K562 (cell line): Measurements from ENCODE around the gene MAGT1. TPM values are rescaled to one million over a fixed set of nuclear protein-coding genes. Genes with fewer than 3 reads are reported as not detected.

Source experiments
- ATAC-seq: fragments of 200-7000 bp; cut with Tn5 transposase; 3 replicates; pipeline ENCODE4 v1.9.1; 2020; ENCODE audit warnings: moderate library complexity
- BruUV-seq: library from RNA; stranded (reverse); fragments of 400-500 nt; replicated peaks from 2 replicates; lab custom pipeline; 2021; lab: Mats Ljungman, UMichigan
- CTCF ChIA-PET: fragments of 300-600 bp; formaldehyde crosslinking; extraction: SDS; loops from one replicate; lab custom pipeline; 2021; ENCODE audit warnings: low intra/inter-chr PET ratio; lab: Yijun Ruan, JAX
- POLR2A ChIA-PET: fragments of 300-600, 350-650 bp; sonication (Branson Sonifier 250); formaldehyde crosslinking; extraction: SDS; loops from one replicate; lab custom pipeline; 2021; ENCODE audit warnings: antibody characterized with exemption, inconsistent platforms; lab: Yijun Ruan, JAX
- DNase-seq, 4 experiments: peaks; one replicate each; pipeline versions ENCODE4 v3.0.0 to v3.0.0-alpha.2; 2011 to 2018; ENCODE audit warnings: low spot score in 3 of 4, mixed read lengths in 3 of 4; ENCODE audit errors: extremely low read depth in 1 of 4
- FAIRE-seq: peaks from 2 replicates; lab custom pipeline; 2011; peaks lifted over from hg19 to GRCh38; lab: Jason Lieb, UNC
- H2AFZ ChIP-seq: 2 replicates; pipeline ENCODE4 v1.6.0; 2011; ENCODE audit warnings: low read depth, low read length, control low read depth, inconsistent platforms
- H3K27ac ChIP-seq: fragments of 200-600 bp; 3 replicates; pipeline ENCODE4 v1.8.0; 2011; ENCODE audit warnings: low read depth, mild to moderate bottlenecking, control low read depth, inconsistent platforms, low read length, moderate library complexity, mixed read lengths; ENCODE audit errors: extremely low read depth
- H3K27me3 ChIP-seq, 2 experiments: fragments of 300-600 bp in 1 of 2; 2 replicates in 1 of 2; 3 replicates in 1 of 2; pipeline versions ENCODE4 v1.6.0 to v1.8.0; 2011; ENCODE audit warnings: inconsistent platforms in 2 of 2, low read length in 2 of 2, mild to moderate bottlenecking in 1 of 2, mixed read lengths in 1 of 2, moderate library complexity in 1 of 2; ENCODE audit not compliant: control insufficient read depth in 2 of 2, insufficient read depth in 2 of 2
- H3K36me3 ChIP-seq: fragments of 300-600 bp; 3 replicates; pipeline ENCODE4 v1.8.0; 2011; ENCODE audit warnings: mild to moderate bottlenecking, low read length, inconsistent platforms; ENCODE audit not compliant: control insufficient read depth, insufficient read depth
- H3K4me1 ChIP-seq, 2 experiments: fragments of 200-600 bp in 1 of 2; replicated peaks in 1 of 2; 2 replicates in 1 of 2; 3 replicates in 1 of 2; pipeline versions ENCODE4 v1.5.1 to v1.8.0; 2011; ENCODE audit warnings: inconsistent platforms in 2 of 2, low read length in 2 of 2, mild to moderate bottlenecking in 1 of 2, mixed read lengths in 1 of 2, moderate library complexity in 1 of 2; ENCODE audit not compliant: control insufficient read depth in 2 of 2, insufficient read depth in 2 of 2
- H3K4me2 ChIP-seq: 2 replicates; pipeline ENCODE4 v1.6.1; 2011; ENCODE audit warnings: low read length, control low read depth, inconsistent platforms, mixed read lengths; ENCODE audit not compliant: insufficient read depth
- H3K4me3 ChIP-seq: fragments of 200-600 bp; sonication (generic), shearing (Covaris generic); 2 replicates; pipeline ENCODE4 v1.5.1; 2016; ENCODE audit warnings: control low read depth, inconsistent platforms
- H3K79me2 ChIP-seq: fragments of 200-600 bp; 3 replicates; pipeline ENCODE4 v1.8.0; 2011; ENCODE audit warnings: low read length, inconsistent platforms; ENCODE audit not compliant: control insufficient read depth, insufficient read depth
- H3K9ac ChIP-seq, 2 experiments: 2 replicates each; pipeline versions ENCODE4 v1.6.0 to v1.6.1; 2011; ENCODE audit warnings: low read depth in 2 of 2, low read length in 2 of 2, control low read depth in 1 of 2, inconsistent platforms in 1 of 2, mild to moderate bottlenecking in 1 of 2, mixed read lengths in 1 of 2; ENCODE audit not compliant: insufficient read depth in 1 of 2
- H3K9me1 ChIP-seq: one replicate; pipeline ENCODE4 v1.6.0; 2011; ENCODE audit warnings: inconsistent platforms, mild to moderate bottlenecking, low read length, moderate library complexity; ENCODE audit not compliant: control insufficient read depth, insufficient read depth
- H3K9me3 ChIP-seq: replicated peaks from 2 replicates; pipeline ENCODE4 v1.5.1; 2011; ENCODE audit warnings: low read depth, low read length, inconsistent platforms; ENCODE audit not compliant: control insufficient read depth, insufficient read depth
- H4K20me1 ChIP-seq: replicated peaks from 2 replicates; pipeline ENCODE4 v1.6.1; 2011; ENCODE audit warnings: low read length, inconsistent platforms, mixed read lengths; ENCODE audit not compliant: control insufficient read depth, insufficient read depth
- C11orf30 ChIP-seq: fragments of 450-650 bp; IDR thresholded peaks from 2 replicates; pipeline ENCODE4 v1.6.1; 2016; ENCODE audit warnings: low read depth, mild to moderate bottlenecking
- L3MBTL2 ChIP-seq: fragments of 450-650 bp; IDR thresholded peaks from 2 replicates; pipeline ENCODE4 v1.6.1; 2016; ENCODE audit warnings: mild to moderate bottlenecking, moderate library complexity
- MTA1 ChIP-seq: fragments of 450-650 bp; IDR thresholded peaks from 2 replicates; pipeline ENCODE4 v1.6.1; 2017; ENCODE audit warnings: borderline replicate concordance
- NFYB ChIP-seq: IDR thresholded peaks from 2 replicates; pipeline ENCODE4 v1.6.1; 2011; ENCODE audit warnings: mild to moderate bottlenecking, moderate library complexity; ENCODE audit not compliant: insufficient read length; ENCODE audit errors: extremely low read depth
- SUPT5H ChIP-seq: fragments of 450-650 bp; IDR thresholded peaks from 2 replicates; pipeline ENCODE4 v1.6.1; 2016
- TBP ChIP-seq: optimal IDR thresholded peaks from 2 replicates; pipeline ENCODE3; 2011; ENCODE audit warnings: low read depth, low read length, improper control_type of control experiment
- THRAP3 ChIP-seq: fragments of 450-650 bp; IDR thresholded peaks from 2 replicates; pipeline ENCODE4 v1.6.1; 2016; ENCODE audit warnings: mild to moderate bottlenecking, inconsistent platforms, borderline replicate concordance
- ZNF23 ChIP-seq: fragments of 250-450 bp; sonication (Bioruptor Pico); IDR thresholded peaks from 2 replicates; pipeline ENCODE4 v1.4.0; 2020; ENCODE audit warnings: mild to moderate bottlenecking
- ZNF263 ChIP-seq: sonication (generic); formaldehyde crosslinking; IDR thresholded peaks from 2 replicates; pipeline ENCODE4 v1.8.0; 2022; ENCODE audit warnings: mild to moderate bottlenecking, missing genetic modification reagents, borderline replicate concordance
- whole genome bisulfite sequencing: fragments of 100-300 bp; shearing (Covaris generic); methylation state at CpG from one replicate; pipeline ENCODE4 v1.1.6; 2016; ENCODE audit warnings: low coverage, mixed read lengths; ENCODE audit not compliant: insufficient coverage; ENCODE audit errors: missing lambda C conversion rate; 5-methylcytosine and 5-hydroxymethylcytosine counted together
- in situ Hi-C: fragments of 300-500 bp; cut with MboI; formaldehyde crosslinking; loops from 4 replicates; pipeline ENCODE4 v1.15.0; 2018; ENCODE audit warnings: inconsistent platforms, mixed read lengths
- intact Hi-C: fragments of 100-400 bp; cut with micrococcal nuclease; formaldehyde crosslinking; loops from 2 replicates; pipeline ENCODE4 v1.14.2; 2022
- polyA plus RNA-seq, 8 experiments: library from polyadenylated mRNA; depleted of rRNA in 4 of 8; stranded (reverse) in 5 of 8; unstranded in 3 of 8; fragments of >200 nt; fragmentation: Nextera tagmentation in 2 of 8; fragmentation: Illumina TruSeq in 1 of 8; extraction: Ambion mirVana in 2 of 8; extraction: Trizol in 1 of 8; gene quantifications; 2 replicates each; pipeline versions ENCODE4 v1.2.1 to v1.2.3, GENCODE V29; 2011 to 2014; ENCODE audit warnings: inconsistent platforms in 1 of 8, missing spikeins in 1 of 8
- total RNA-seq, 7 experiments: library from RNA; depleted of rRNA in 6 of 7; stranded (reverse); fragments of >200 nt in 6 of 7; fragmentation: Illumina TruSeq in 2 of 7; extraction: Trizol in 2 of 7; gene quantifications; 2 replicates each; pipeline versions ENCODE4 v1.2.1 to v1.2.3, GENCODE V29; 2011 to 2021; ENCODE audit warnings: low replicate concordance in 1 of 7
- TF ChIP-seq, protein P1 (sequence below): fragments of 200-600 bp; sonication (generic); IDR thresholded peaks from one replicate; pipeline ENCODE4 v1.6.1; 2012; ENCODE audit warnings: mild to moderate bottlenecking, low read depth, low read length, inconsistent platforms

Gene MAGT1
- total and polyA plus RNA-seq, 9 of the 15 experiments (the other 6 are each of a cell fraction or from before 2014, with no cell fraction given): 15.5 to 46.2 (median 28.8) TPM

DNA sequence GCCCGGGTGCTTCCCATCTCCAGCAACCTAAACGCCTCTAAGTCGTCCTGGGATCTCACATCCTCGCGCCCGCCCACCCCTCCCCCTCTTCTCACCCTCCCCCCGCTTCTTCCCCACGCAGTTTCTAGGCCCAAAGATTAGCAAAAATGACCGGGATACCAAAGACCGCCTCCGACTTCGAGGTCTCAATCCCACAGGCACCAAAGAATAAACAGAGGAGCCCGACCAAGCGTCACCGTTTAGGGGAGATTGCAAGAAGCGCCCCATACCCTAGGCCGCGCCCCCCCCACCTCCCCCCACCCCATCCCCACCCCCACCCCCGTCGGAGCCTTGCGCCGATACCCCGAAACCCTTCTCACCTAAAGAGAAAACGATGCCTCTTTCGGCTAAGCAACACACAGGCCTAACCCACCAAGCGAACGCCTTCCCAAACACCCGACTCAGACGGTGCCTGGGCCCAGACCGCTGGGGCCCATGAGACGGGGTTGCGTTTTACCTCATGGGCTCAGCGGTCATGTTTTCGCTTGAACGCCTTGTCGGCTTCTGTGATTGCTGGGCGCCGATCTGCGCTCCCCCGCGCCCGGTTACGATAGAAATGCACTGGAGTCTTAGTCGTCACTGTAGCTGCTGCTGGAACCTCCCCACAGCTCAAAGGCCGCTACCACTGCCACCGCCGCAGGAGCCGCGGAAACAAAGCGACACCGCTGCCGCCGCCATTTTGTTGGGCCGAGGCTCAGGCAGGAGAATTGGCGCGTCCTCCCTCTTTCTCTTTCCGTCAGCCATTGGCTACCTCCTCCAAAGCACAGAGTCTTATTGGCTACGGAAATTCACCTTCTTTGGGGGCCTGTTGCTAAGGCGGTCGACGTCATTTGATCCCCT lies 109.5 kb downstream of the MAGT1 start, which contains the start of gene ATRX:
Gene ATRX (minus strand): TSS at position 731 of the 879 bp plus-strand sequence. CDS start 215 bp downstream, at position 516.
- CTCF ChIA-PET: no interaction called here
- POLR2A ChIA-PET: interaction anchor here (0.7 kb wide), 1 partner anchor 11 kb away, joined by 3 read pairs; no protein-coding TSS in a partner anchor
- H3K4me3 ChIP-seq: peak within 1 kb of the TSS; percentile 55
- intact Hi-C loops: loop anchor here (5.0 kb wide), 1 partner anchor 112 kb away; the partner anchor contains the start of genes COX7B and MAGT1
- DNase-seq (peak; percentile 28 to 77 (median 56)), FAIRE-seq (peak; percentile 82), ATAC-seq (peak; percentile 94)
- 0 out of 3 replicates have a peak, but pooled peaks cover 3% of the 10 kb centered on the region for H3K36me3 ChIP-seq
- BruUV-seq: no TSS peak
- H2AFZ ChIP-seq: peak within 1 kb of the TSS; percentile 87
- H3K79me2 ChIP-seq: peaks cover 52% of the 10 kb centered on the region
- no peaks in the 10 kb centered on the region for H3K9me1 ChIP-seq
- H3K27ac ChIP-seq: peak within 1 kb of the TSS; percentile 82
- 7% methylated on average over 24 of the region's 61 CpGs for WGBS
- peak within 1 kb of the TSS; percentile 71 to 96 for H3K9ac ChIP-seq
- no peaks in the 10 kb centered on the region for H3K27me3 ChIP-seq
- in situ Hi-C loops: no loop called here
- H4K20me1 ChIP-seq: no peaks in the 10 kb centered on the region
- H3K4me2 ChIP-seq: peak within 1 kb of the TSS; percentile 76
- no peaks in the 10 kb centered on the region for H3K9me3 ChIP-seq
- peaks cover 0 to 4% of the 10 kb centered on the region in 2 experiments; a peak in 2 of 5 replicates for H3K4me1 ChIP-seq
- TF ChIP-seq L3MBTL2: peak; percentile 59
- no peak for TF ChIP-seq ZNF263 (CRISPR knock-in tag)
- TF ChIP-seq C11orf30: no peak
- peak; percentile 11 for TF ChIP-seq NFYB
- TF ChIP-seq SUPT5H: peak; percentile 83
- TF ChIP-seq, protein P1, sequence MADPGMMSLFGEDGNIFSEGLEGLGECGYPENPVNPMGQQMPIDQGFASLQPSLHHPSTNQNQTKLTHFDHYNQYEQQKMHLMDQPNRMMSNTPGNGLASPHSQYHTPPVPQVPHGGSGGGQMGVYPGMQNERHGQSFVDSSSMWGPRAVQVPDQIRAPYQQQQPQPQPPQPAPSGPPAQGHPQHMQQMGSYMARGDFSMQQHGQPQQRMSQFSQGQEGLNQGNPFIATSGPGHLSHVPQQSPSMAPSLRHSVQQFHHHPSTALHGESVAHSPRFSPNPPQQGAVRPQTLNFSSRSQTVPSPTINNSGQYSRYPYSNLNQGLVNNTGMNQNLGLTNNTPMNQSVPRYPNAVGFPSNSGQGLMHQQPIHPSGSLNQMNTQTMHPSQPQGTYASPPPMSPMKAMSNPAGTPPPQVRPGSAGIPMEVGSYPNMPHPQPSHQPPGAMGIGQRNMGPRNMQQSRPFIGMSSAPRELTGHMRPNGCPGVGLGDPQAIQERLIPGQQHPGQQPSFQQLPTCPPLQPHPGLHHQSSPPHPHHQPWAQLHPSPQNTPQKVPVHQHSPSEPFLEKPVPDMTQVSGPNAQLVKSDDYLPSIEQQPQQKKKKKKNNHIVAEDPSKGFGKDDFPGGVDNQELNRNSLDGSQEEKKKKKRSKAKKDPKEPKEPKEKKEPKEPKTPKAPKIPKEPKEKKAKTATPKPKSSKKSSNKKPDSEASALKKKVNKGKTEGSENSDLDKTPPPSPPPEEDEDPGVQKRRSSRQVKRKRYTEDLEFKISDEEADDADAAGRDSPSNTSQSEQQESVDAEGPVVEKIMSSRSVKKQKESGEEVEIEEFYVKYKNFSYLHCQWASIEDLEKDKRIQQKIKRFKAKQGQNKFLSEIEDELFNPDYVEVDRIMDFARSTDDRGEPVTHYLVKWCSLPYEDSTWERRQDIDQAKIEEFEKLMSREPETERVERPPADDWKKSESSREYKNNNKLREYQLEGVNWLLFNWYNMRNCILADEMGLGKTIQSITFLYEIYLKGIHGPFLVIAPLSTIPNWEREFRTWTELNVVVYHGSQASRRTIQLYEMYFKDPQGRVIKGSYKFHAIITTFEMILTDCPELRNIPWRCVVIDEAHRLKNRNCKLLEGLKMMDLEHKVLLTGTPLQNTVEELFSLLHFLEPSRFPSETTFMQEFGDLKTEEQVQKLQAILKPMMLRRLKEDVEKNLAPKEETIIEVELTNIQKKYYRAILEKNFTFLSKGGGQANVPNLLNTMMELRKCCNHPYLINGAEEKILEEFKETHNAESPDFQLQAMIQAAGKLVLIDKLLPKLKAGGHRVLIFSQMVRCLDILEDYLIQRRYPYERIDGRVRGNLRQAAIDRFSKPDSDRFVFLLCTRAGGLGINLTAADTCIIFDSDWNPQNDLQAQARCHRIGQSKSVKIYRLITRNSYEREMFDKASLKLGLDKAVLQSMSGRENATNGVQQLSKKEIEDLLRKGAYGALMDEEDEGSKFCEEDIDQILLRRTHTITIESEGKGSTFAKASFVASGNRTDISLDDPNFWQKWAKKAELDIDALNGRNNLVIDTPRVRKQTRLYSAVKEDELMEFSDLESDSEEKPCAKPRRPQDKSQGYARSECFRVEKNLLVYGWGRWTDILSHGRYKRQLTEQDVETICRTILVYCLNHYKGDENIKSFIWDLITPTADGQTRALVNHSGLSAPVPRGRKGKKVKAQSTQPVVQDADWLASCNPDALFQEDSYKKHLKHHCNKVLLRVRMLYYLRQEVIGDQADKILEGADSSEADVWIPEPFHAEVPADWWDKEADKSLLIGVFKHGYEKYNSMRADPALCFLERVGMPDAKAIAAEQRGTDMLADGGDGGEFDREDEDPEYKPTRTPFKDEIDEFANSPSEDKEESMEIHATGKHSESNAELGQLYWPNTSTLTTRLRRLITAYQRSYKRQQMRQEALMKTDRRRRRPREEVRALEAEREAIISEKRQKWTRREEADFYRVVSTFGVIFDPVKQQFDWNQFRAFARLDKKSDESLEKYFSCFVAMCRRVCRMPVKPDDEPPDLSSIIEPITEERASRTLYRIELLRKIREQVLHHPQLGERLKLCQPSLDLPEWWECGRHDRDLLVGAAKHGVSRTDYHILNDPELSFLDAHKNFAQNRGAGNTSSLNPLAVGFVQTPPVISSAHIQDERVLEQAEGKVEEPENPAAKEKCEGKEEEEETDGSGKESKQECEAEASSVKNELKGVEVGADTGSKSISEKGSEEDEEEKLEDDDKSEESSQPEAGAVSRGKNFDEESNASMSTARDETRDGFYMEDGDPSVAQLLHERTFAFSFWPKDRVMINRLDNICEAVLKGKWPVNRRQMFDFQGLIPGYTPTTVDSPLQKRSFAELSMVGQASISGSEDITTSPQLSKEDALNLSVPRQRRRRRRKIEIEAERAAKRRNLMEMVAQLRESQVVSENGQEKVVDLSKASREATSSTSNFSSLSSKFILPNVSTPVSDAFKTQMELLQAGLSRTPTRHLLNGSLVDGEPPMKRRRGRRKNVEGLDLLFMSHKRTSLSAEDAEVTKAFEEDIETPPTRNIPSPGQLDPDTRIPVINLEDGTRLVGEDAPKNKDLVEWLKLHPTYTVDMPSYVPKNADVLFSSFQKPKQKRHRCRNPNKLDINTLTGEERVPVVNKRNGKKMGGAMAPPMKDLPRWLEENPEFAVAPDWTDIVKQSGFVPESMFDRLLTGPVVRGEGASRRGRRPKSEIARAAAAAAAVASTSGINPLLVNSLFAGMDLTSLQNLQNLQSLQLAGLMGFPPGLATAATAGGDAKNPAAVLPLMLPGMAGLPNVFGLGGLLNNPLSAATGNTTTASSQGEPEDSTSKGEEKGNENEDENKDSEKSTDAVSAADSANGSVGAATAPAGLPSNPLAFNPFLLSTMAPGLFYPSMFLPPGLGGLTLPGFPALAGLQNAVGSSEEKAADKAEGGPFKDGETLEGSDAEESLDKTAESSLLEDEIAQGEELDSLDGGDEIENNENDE: no peak
- no peak for TF ChIP-seq THRAP3
- peak; percentile 77 for TF ChIP-seq TBP
- no peak for TF ChIP-seq MTA1
- no peak for TF ChIP-seq ZNF23 (CRISPR knock-in tag)
